ENCODE results near the gene PMM2.

- TF ChIP-seq EZH2 (IDR thresholded peaks at IDR 0.05; ENCODE audit: insufficient read depth, poor library complexity, severe bottlenecking) = no peak
- TF ChIP-seq EZH2phosphoT487 (IDR thresholded peaks at IDR 0.05; ENCODE audit: insufficient read depth, low read depth) = no peak
Observed at GRCh38 chr16:8774208-8774607, 23.4 kb upstream of the PMM2 start.
